ENCODE measurements around the gene IGDCC3.

Gene IGDCC3

GRCh38 chr15:65330934-65331645 is 46.7 kb downstream of the IGDCC3 start:
- H3K27me3 ChIP-seq (ENCODE audit: low read length): no peaks in the 10 kb centered on the region
- H3F3A ChIP-seq (ENCODE audit: insufficient read depth): no peaks in the 10 kb centered on the region
- H3K9me3 ChIP-seq (ENCODE audit: insufficient read depth, low read length): no peaks in the 10 kb centered on the region
- H4K20me1 ChIP-seq (ENCODE audit: low read depth, low read length): no peaks in the 10 kb centered on the region
- H3K4me2 ChIP-seq (ENCODE audit: low read depth, low read length, poor library complexity, severe bottlenecking): no peak overlapping the region
- H3K9ac ChIP-seq (ENCODE audit: low read length): no peak overlapping the region
- H3K36me3 ChIP-seq (ENCODE audit: low read length): no peaks in the 10 kb centered on the region
- H3K9me2 ChIP-seq (replicated peaks; ENCODE audit: insufficient read depth, low read length): no peaks in the 10 kb centered on the region
- H3K79me2 ChIP-seq (ENCODE audit: insufficient read depth, low read length): no peaks in the 10 kb centered on the region
- no peak overlapping the region for H2AFZ ChIP-seq (ENCODE audit: low read depth, low read length, severe bottlenecking)
- TF ChIP-seq EZH2phosphoT487 (conservative IDR thresholded peaks at IDR 0.05; ENCODE audit: low read length): no peak
- TF ChIP-seq CTCF (IDR thresholded peaks at IDR 0.05; ENCODE audit: insufficient read depth, low read length, poor library complexity, severe bottlenecking): no peak
- H3K27ac ChIP-seq (ENCODE audit: low read depth, low read length): no peak overlapping the region
- H3K4me3 ChIP-seq (ENCODE audit: insufficient read depth, low read length, poor library complexity, severe bottlenecking): no peak overlapping the region

DNA sequence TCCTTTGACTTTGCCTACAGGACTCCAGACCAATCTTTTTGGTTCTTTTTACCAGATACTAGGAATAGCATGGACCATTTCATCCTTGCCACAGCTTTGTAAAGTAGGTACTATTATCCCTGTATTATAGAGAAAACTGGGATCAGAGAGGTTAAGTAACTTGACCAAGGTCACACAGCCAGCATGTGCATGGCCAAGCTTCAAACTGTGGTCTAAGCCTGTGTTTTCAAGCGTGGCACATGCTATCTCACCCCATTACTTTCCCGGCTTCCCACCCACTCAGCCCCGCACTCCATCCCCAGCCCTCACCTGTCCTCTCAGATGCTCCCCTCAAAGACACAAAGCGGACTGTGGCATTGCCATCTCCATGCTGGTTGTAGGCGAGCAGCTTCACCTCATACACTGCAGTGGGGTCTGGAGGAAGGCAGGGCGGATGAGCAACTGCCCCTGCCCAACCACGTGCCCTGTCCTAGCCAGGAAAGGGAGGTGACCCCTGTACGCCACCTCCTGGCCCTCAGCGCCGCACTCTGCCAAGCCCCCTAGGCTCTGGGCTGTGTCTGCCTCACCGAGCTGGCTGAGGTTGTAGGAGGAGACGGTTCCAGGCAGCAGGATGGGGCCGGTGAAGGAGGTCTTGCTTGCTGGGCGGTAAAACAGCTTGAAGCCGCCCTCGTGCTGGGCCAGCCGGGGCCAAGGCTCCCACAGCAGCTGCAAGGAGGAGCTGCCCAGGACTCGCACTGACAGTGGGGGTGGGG is 47.6 kb downstream of the IGDCC3 start:
- H3K4me3 ChIP-seq (ENCODE audit: insufficient read depth, low read length, poor library complexity, severe bottlenecking): no peak overlapping the region
- H3K9me2 ChIP-seq (replicated peaks; ENCODE audit: insufficient read depth, low read length): no peaks in the 10 kb centered on the region
- no peak overlapping the region for H3K27ac ChIP-seq (ENCODE audit: low read depth, low read length)
- H3K36me3 ChIP-seq (ENCODE audit: low read length): no peaks in the 10 kb centered on the region
- H3K9me3 ChIP-seq (ENCODE audit: insufficient read depth, low read length): no peaks in the 10 kb centered on the region
- no peak overlapping the region for H3K4me2 ChIP-seq (ENCODE audit: low read depth, low read length, poor library complexity, severe bottlenecking)
- no peak overlapping the region for H2AFZ ChIP-seq (ENCODE audit: low read depth, low read length, severe bottlenecking)
- no peak overlapping the region for H3K9ac ChIP-seq (ENCODE audit: low read length)
- no peaks in the 10 kb centered on the region for H3K27me3 ChIP-seq (ENCODE audit: low read length)
- H3K79me2 ChIP-seq (ENCODE audit: insufficient read depth, low read length): no peaks in the 10 kb centered on the region
- no peaks in the 10 kb centered on the region for H4K20me1 ChIP-seq (ENCODE audit: low read depth, low read length)
- TF ChIP-seq CTCF (IDR thresholded peaks at IDR 0.05; ENCODE audit: insufficient read depth, low read length, poor library complexity, severe bottlenecking) (no peak), EZH2phosphoT487 (conservative IDR thresholded peaks at IDR 0.05; ENCODE audit: low read length) (no peak)
- no peaks in the 10 kb centered on the region for H3F3A ChIP-seq (ENCODE audit: insufficient read depth)

DNA sequence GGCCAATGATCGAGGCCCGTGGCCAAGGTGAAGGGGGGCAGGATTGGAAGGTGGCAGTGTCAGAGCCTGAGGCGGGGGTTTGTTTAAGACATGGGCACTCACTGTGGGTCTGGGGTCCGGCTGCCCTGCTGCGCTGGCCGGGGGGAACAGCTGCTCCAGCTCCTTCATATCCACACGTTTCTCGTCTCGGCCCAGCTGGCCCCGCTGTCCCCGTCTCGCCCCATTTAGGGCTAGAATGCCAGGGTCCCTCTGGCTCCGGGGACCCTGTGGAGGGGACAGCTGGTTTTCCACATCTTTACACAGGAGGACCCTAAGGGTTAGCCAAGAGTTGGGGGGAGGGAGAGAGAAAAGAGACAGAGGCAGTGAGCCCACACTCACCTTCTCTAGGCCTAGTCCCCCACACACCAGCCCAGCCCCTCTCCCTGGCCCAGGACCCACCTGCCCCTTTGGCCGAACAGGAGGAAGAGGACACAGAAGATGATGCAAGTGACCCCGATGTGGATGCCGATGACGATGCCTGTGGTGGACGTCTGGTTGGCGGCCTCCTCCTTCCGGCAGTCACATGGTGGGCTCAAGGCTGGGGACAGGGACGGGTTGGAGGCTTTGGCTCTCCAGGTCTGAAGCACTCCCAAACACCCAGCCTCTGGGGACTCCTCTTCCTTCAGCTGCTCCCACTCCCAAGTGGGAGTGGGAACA is 48.4 kb downstream of the IGDCC3 start:
- Histone ChIP-seq H3K79me2 (ENCODE audit: insufficient read depth, low read length) (no peaks in the 10 kb centered on the region), H3K9me2 (replicated peaks; ENCODE audit: insufficient read depth, low read length) (no peaks in the 10 kb centered on the region), H3K9me3 (ENCODE audit: insufficient read depth, low read length) (no peaks in the 10 kb centered on the region), H3F3A (ENCODE audit: insufficient read depth) (no peaks in the 10 kb centered on the region), H3K9ac (ENCODE audit: low read length) (no peak overlapping the region), H4K20me1 (ENCODE audit: low read depth, low read length) (no peaks in the 10 kb centered on the region), H3K27ac (ENCODE audit: low read depth, low read length) (no peak overlapping the region), H3K36me3 (ENCODE audit: low read length) (no peaks in the 10 kb centered on the region), H2AFZ (ENCODE audit: low read depth, low read length, severe bottlenecking) (no peak overlapping the region), H3K4me2 (ENCODE audit: low read depth, low read length, poor library complexity, severe bottlenecking) (no peak overlapping the region), H3K4me3 (ENCODE audit: insufficient read depth, low read length, poor library complexity, severe bottlenecking) (no peak overlapping the region), H3K27me3 (ENCODE audit: low read length) (no peaks in the 10 kb centered on the region)
- no peak for TF ChIP-seq CTCF (IDR thresholded peaks at IDR 0.05; ENCODE audit: insufficient read depth, low read length, poor library complexity, severe bottlenecking)
- no peak for TF ChIP-seq EZH2phosphoT487 (conservative IDR thresholded peaks at IDR 0.05; ENCODE audit: low read length)
